IPS-18a (cell line): Measurements from ENCODE around the gene ACLY.
"Not testable (repeated sequence)": the region's sequence is repeated elsewhere in the genome, so short reads cannot be mapped to it uniquely, and the experiment has no call there.

Source experiments
- H3K27ac ChIP-seq: one replicate; pipeline ENCODE4 v1.5.1; 2013; ENCODE audit warnings: low read length
- H3K27me3 ChIP-seq: one replicate; pipeline ENCODE4 v1.6.1; 2013; ENCODE audit warnings: mild to moderate bottlenecking, low read length; ENCODE audit not compliant: control insufficient read depth, insufficient read depth
- H3K36me3 ChIP-seq: one replicate; pipeline ENCODE4 v1.6.1; 2013; ENCODE audit warnings: low read depth, low read length; ENCODE audit not compliant: control insufficient read depth
- H3K4me1 ChIP-seq: one replicate; pipeline ENCODE4 v1.6.1; 2013; ENCODE audit warnings: low read depth, low read length; ENCODE audit not compliant: control insufficient read depth
- H3K4me3 ChIP-seq: one replicate; pipeline ENCODE4 v1.5.1; 2013; ENCODE audit warnings: low read length
- H3K9ac ChIP-seq: one replicate; pipeline ENCODE4 v1.6.1; 2013; ENCODE audit warnings: mild to moderate bottlenecking, low read length, moderate library complexity
- H3K9me3 ChIP-seq: one replicate; pipeline ENCODE4 v1.6.1; 2013; ENCODE audit warnings: low read depth, low read length; ENCODE audit not compliant: control insufficient read depth

Gene ACLY

GRCh38 chr17:41864836-41865595 is 53.7 kb downstream of the ACLY start, which contains the start of gene KLHL11:
Gene KLHL11, minus strand, starts transcription at chr17:41865423. Its CDS starts 53 bp downstream, at chr17:41865370.
- Histone ChIP-seq H3K36me3 (peaks cover 29% of the 10 kb centered on the region), H3K27ac (peak within 1 kb of the TSS; percentile 35), H3K4me1 (peaks cover 21% of the 10 kb centered on the region), H3K9ac (peak within 1 kb of the TSS; percentile 90), H3K9me3 (no peaks in the 10 kb centered on the region), H3K4me3 (peak within 1 kb of the TSS; percentile 78), H3K27me3 (no peaks in the 10 kb centered on the region)

DNA sequence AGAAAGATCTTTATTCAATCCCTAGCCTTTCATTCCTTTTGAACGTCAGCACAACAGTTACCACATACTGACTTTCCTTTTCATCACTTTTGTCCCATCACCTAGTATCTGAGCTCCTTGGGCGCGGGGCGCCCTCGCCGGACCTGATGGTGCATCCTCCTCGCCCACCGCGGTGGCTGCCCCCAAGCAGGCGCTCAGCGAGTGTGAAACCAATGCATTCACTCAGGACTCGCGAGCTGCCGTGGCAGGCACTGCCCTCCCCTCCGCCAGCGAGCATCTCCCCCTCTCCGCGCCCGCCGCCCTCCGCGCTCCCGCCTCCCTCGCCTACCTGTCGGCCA is 54.3 kb downstream of the ACLY start:
- H3K9ac ChIP-seq = peak overlapping the region; percentile 90
- peak overlapping the region; percentile 78 for H3K4me3 ChIP-seq
- peak overlapping the region; percentile 35 for H3K27ac ChIP-seq
- no peaks in the 10 kb centered on the region for H3K9me3 ChIP-seq
- peaks cover 23% of the 10 kb centered on the region for H3K4me1 ChIP-seq
- H3K36me3 ChIP-seq = peaks cover 24% of the 10 kb centered on the region
- no peaks in the 10 kb centered on the region for H3K27me3 ChIP-seq

DNA sequence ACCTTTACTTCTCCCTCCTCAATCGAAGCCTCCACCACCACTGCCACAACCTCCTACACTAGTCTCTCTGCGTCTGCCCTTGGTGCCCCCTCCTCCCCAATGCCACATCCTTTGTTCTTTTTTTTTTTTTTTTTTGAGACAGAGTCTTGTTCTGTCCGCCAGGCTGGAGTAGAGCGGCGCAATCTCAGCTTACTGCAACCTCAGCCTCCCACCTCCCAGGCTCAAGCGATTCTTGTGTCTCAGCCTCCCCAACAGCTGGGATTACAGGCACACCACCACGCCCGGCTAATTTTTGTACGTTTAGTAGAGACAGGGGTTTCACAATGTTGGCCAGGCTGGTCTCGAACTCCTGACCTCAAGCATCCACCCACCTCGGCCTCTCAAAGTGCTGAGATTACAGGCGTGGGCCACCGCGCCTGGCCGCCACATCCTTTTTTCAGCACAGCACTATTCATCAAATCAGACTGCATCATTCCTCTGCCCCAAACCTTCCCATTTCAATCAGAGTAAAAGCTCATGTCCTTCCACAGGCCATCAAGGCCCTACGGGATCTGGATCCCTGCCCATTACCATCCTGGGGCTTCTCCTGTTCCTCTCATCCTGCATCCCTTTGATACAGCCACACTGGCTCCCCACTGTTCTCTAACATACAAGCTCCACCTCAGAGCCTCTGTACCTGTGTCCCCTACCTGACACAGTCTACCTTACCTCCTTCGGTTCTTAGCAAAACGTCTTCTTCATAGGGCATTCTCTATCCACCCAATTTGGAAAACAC is 55.5 kb downstream of the ACLY start:
- no peak overlapping the region for H3K9ac ChIP-seq
- no peaks in the 10 kb centered on the region for H3K9me3 ChIP-seq
- H3K36me3 ChIP-seq = peaks cover 14% of the 10 kb centered on the region
- H3K27me3 ChIP-seq = no peaks in the 10 kb centered on the region
- H3K27ac ChIP-seq = no peak overlapping the region
- peaks cover 23% of the 10 kb centered on the region for H3K4me1 ChIP-seq
- peak overlapping the region; percentile 78 for H3K4me3 ChIP-seq

- no peaks in the 10 kb centered on the region for H3K9me3 ChIP-seq
- no peak overlapping the region for H3K27ac ChIP-seq
- peak overlapping the region; percentile 29 for H3K4me3 ChIP-seq
- H3K36me3 ChIP-seq = no peaks in the 10 kb centered on the region
- H3K9ac ChIP-seq = no peak overlapping the region
- peaks cover 23% of the 10 kb centered on the region for H3K4me1 ChIP-seq
- H3K27me3 ChIP-seq = no peaks in the 10 kb centered on the region
These were observed 58.4 kb downstream of the ACLY start for GRCh38 chr17:41860254-41860931.

GRCh38 chr17:41851382-41851781 is 67.4 kb downstream of the ACLY start:
- H3K36me3 ChIP-seq = peaks cover 20% of the 10 kb centered on the region
- not testable (repeated sequence) for H3K27me3 ChIP-seq, H3K9ac ChIP-seq, H3K4me1 ChIP-seq, H3K9me3 ChIP-seq, H3K4me3 ChIP-seq, H3K27ac ChIP-seq

- peaks cover 16% of the 10 kb centered on the region for H3K36me3 ChIP-seq
- no peaks in the 10 kb centered on the region for H3K4me1 ChIP-seq
- H3K27me3 ChIP-seq = no peaks in the 10 kb centered on the region
- H3K4me3 ChIP-seq = no peak overlapping the region
- H3K9ac ChIP-seq = no peak overlapping the region
- no peaks in the 10 kb centered on the region for H3K9me3 ChIP-seq
- H3K27ac ChIP-seq = no peak overlapping the region
These were observed 69.3 kb downstream of the ACLY start for GRCh38 chr17:41849251-41849990.

DNA sequence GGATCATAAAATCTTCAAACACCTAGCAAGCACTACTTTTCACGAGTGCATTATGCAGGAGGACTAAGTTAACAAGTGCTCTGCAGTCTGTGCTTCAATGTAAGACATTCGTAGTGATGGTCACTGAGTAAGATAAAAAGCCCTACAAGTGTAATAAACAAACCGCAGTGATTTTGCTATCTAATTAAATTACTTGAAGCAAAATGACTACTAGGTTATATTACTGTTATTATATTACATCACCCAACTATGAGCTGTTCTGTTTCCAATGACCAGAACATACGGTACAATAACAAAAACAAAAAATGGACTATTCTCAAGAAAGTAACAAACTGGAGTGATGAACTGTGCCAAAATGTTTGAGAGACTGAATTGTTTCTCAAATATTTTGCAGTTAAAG is 70.0 kb downstream of the ACLY start:
- Histone ChIP-seq H3K27me3 (no peaks in the 10 kb centered on the region), H3K9me3 (no peaks in the 10 kb centered on the region), H3K27ac (no peak overlapping the region), H3K4me3 (no peak overlapping the region), H3K36me3 (peaks cover 10% of the 10 kb centered on the region), H3K4me1 (no peaks in the 10 kb centered on the region), H3K9ac (no peak overlapping the region)

DNA sequence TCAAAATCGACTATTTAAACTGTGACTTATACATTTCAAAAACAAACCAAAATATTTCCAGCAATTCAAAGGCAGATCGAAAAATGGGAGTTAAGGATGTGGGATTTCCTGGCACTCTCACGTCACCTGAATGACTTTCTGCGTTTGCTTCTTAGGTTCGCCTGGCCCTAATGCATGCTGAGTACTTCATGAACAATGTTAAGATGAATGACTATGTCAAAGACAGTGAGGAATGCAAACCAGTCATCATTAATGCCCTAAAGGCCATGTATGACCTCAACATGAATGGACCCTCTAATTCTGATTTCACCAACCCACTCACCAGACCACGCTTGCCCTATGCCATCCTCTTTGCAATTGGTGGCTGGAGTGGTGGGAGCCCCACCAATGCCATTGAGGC is 73.8 kb downstream of the ACLY start:
- no peak overlapping the region for H3K4me3 ChIP-seq
- no peak overlapping the region for H3K9ac ChIP-seq
- no peaks in the 10 kb centered on the region for H3K27me3 ChIP-seq
- no peaks in the 10 kb centered on the region for H3K36me3 ChIP-seq
- no peaks in the 10 kb centered on the region for H3K9me3 ChIP-seq
- no peaks in the 10 kb centered on the region for H3K4me1 ChIP-seq
- no peak overlapping the region for H3K27ac ChIP-seq

- H3K36me3 ChIP-seq, H3K9ac ChIP-seq, H3K27ac ChIP-seq, H3K4me1 ChIP-seq, H3K27me3 ChIP-seq, H3K9me3 ChIP-seq, H3K4me3 ChIP-seq: not testable (repeated sequence)
These were observed 78.0 kb downstream of the ACLY start for GRCh38 chr17:41840781-41841180.

GRCh38 chr17:41839448-41839847 is 79.3 kb downstream of the ACLY start:
- H3K4me1 ChIP-seq, H3K9ac ChIP-seq, H3K9me3 ChIP-seq, H3K27ac ChIP-seq, H3K4me3 ChIP-seq, H3K36me3 ChIP-seq, H3K27me3 ChIP-seq: not testable (repeated sequence)
